Heart left ventricle (tissue), 16 donors: Measurements from ENCODE around the gene NFIB. TPM values are rescaled to one million over a fixed set of nuclear protein-coding genes. Genes with fewer than 3 reads are reported as not detected.
A peak's percentile ranks its signal among the peaks of the same experiment; 100 is the strongest.

Experiments used
- ATAC-seq, 4 donors: fragments of 200-7000 bp; cut with Tn5 transposase; one replicate each; pipeline ENCODE4 v1.9.1; 2020 to 2022; ENCODE audit warnings: moderate library complexity in 4 of 4, mild to moderate bottlenecking in 3 of 4, moderate number of reproducible peaks in 1 of 4
- DNase-seq, 5 donors: peaks; one replicate each; pipeline ENCODE4 v3.0.0-alpha.2; 2020
- H3K27ac ChIP-seq, 12 donors: fragments of 200-600 bp; sonication (generic) in 4 of 12; one replicate each; pipeline versions ENCODE4 v1.5.0 to v1.8.0; 2016 to 2022; ENCODE audit warnings: mild to moderate bottlenecking in 2 of 12
- H3K27me3 ChIP-seq, 9 donors: fragments of 200-600 bp; sonication (generic) in 2 of 9; one replicate each; pipeline versions ENCODE4 v1.5.1 to v1.8.0; 2016 to 2022; ENCODE audit warnings: mild to moderate bottlenecking in 3 of 9
- H3K36me3 ChIP-seq, 9 donors: fragments of 200-600 bp; sonication (generic) in 2 of 9; one replicate each; pipeline versions ENCODE4 v1.5.0 to v1.8.0; 2018 to 2022; ENCODE audit warnings: mild to moderate bottlenecking in 2 of 9
- H3K4me1 ChIP-seq, 12 donors: fragments of 200-600 bp; sonication (generic) in 4 of 12; one replicate each; pipeline versions ENCODE4 v1.5.0 to v1.8.0; 2016 to 2022; ENCODE audit warnings: mild to moderate bottlenecking in 3 of 12
- H3K4me3 ChIP-seq, 12 donors: fragments of 200-600 bp; sonication (generic) in 4 of 12; one replicate each; pipeline versions ENCODE4 v1.5.0 to v1.8.0; 2017 to 2022; ENCODE audit warnings: mild to moderate bottlenecking in 9 of 12, moderate library complexity in 4 of 12
- H3K9me3 ChIP-seq, 12 donors: fragments of 200-600 bp; sonication (generic) in 4 of 12; one replicate each; pipeline versions ENCODE4 v1.5.0 to v1.8.0; 2016 to 2022; ENCODE audit warnings: mild to moderate bottlenecking in 1 of 12
- POLR2A ChIP-seq, 2 donors: fragments of 450-650 bp; IDR thresholded peaks; one replicate each; pipeline ENCODE4 v1.6.1; 2017; ENCODE audit warnings: antibody characterized with exemption in 2 of 2, mild to moderate bottlenecking in 2 of 2, moderate library complexity in 2 of 2
- WGBS, 4 donors: extraction: QIAGEN DNeasy Blood & Tissue Kit in 2 of 4; methylation state at CpG; one replicate each; pipeline versions ENCODE4 v1.1.5 to v1.1.7; 2013 to 2018; 5-methylcytosine and 5-hydroxymethylcytosine counted together
- intact Hi-C, 10 donors: fragments of 100-400 bp; cut with DNase I; formaldehyde crosslinking; loops; one replicate each; pipeline versions ENCODE4 v1.11.1 to v1.14.2; 2022
- polyA plus RNA-seq, 2 donors: library from polyadenylated mRNA; stranded (reverse); fragments of 200-250 nt; gene quantifications; one replicate each; pipeline ENCODE4 v1.2.3, GENCODE V29; 2013
- total RNA-seq, 9 donors: library from RNA; depleted of rRNA in 2 of 9; stranded (reverse); fragments of >200 nt in 2 of 9; fragmentation: NEBNext Ultra II Directional in 3 of 9; extraction: Animal tissue kit (Norgen Biotek cat#: 25700) in 3 of 9; gene quantifications; one replicate each; pipeline versions ENCODE4 v1.1.0 to v1.2.4, GENCODE V29; 2016 to 2023
- TF ChIP-seq, protein P1 (sequence below), 12 donors: fragments of 200-600 bp; sonication (generic) in 4 of 12; IDR thresholded peaks; one replicate each; pipeline versions ENCODE4 v1.5.0 to v1.8.0; 2018 to 2022; ENCODE audit warnings: antibody characterized with exemption in 12 of 12, mild to moderate bottlenecking in 5 of 12
- donor health status: ischemic (EF 13 %, LVEDD 7.1; RV severe dilation, severe dysfunction).
- donor health status: healthy with polysubstance abuse.
- donor health status: DM: no; HTN: yes; CAD: no.
- donor health status: DM: no; HTN: no; CAD: no.
- donor health status: ischemic (EF 25% LVEDD 6.9; RV normal size, moderate dysfunction).
- donor health status: ischemic (EF 25% LVEDD 5.7; RV mildly dilated, moderate dysfunction).
- donor health status: healthy.
- donor health status: DM: yes; HTN: yes; CAD: no.
- donor health status: ischemic (EF 35%, LVEDD 5.7; RV mildly dilated, moderate dysfunction).
- donor health status: nonischemic (EF 11% LVEDD 7.7; RV severe dilation, severe dysfunction).
- donor health status: DM: yes; HTN: yes; CAD: no.
- donor health status: PGD.
- donor health status: ischemic (EF 29% LVEDD 5.4; RV normal size, mild dysfunction).
- donor health status: nonischemic (EF 23%, LVEDD 6.1; RV moderate dilation, normal function).

NFIB gene
- total and polyA plus RNA-seq, 11 donors: 24.5 to 148 (median 98.2) TPM

DNA sequence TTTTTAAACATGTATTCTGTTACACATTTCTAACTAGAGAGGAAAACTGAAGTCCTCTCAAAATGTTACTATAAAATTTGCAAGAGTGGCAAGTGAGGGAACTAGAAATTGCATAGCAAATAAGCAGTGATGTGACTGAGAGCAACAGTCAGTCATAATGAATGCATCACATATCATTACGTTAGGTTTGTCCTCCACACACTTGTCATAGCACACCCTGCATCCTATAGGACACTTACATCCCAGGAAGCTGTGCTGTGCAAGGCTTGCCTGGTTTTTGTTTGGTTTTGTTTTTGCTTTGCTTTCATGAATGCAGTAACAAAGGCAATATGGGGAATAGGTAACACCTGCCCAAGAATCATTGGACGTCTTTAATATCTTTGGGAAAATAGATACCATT, 10.8 kb downstream of the NFIB start:
- Histone ChIP-seq H3K9me3 (no peaks in the 10 kb centered on the region), H3K4me1 (peaks cover 4 to 100% (median 80%) of the 10 kb centered on the region in 12 donors), H3K36me3 (peaks cover 0 to 37% (median 4%) of the 10 kb centered on the region in 9 donors), H3K27me3 (no peaks in the 10 kb centered on the region), H3K4me3 (no peak overlapping the region), H3K27ac (peak overlapping the region in 5 of 12 donors; percentile 33 to 58 (median 48))
- ATAC-seq (no peak), DNase-seq (no peak)
- WGBS, 4 donors: 43 to 48% (median 48%) methylated on average over 2 of the region's 2 CpGs
- intact Hi-C loops: loop anchor here in 4 of 10 donors (5.0 to 10.0 kb wide), 3 partner anchors 48 to 208 kb away; no protein-coding TSS in a partner anchor
- TF ChIP-seq, protein P1, sequence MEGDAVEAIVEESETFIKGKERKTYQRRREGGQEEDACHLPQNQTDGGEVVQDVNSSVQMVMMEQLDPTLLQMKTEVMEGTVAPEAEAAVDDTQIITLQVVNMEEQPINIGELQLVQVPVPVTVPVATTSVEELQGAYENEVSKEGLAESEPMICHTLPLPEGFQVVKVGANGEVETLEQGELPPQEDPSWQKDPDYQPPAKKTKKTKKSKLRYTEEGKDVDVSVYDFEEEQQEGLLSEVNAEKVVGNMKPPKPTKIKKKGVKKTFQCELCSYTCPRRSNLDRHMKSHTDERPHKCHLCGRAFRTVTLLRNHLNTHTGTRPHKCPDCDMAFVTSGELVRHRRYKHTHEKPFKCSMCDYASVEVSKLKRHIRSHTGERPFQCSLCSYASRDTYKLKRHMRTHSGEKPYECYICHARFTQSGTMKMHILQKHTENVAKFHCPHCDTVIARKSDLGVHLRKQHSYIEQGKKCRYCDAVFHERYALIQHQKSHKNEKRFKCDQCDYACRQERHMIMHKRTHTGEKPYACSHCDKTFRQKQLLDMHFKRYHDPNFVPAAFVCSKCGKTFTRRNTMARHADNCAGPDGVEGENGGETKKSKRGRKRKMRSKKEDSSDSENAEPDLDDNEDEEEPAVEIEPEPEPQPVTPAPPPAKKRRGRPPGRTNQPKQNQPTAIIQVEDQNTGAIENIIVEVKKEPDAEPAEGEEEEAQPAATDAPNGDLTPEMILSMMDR (IDR thresholded peaks at IDR 0.05): no peak
- no peak for TF ChIP-seq POLR2A (IDR thresholded peaks at IDR 0.05)

DNA sequence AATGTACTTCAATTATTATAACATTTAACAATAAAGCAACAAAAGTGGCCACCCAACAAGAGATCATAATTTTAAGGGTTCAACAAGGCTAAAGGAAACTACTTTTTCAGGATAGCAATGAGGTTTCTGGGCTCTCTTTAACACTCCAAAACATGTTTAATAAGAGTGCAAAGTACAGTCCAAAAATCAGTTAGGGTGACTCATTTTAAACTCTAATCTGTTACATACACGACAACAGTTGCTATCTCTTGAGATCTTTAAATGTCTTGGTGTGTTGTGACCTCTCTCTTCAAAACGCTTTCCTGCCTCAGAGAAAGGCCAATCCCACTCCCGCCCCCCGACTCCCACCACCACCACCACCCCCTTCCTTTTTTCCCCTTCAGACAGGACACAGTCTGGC, 11.5 kb downstream of the NFIB start:
- Histone ChIP-seq H3K9me3 (no peaks in the 10 kb centered on the region), H3K27ac (peak overlapping the region in 8 of 12 donors; percentile 8 to 58 (median 46)), H3K36me3 (peaks cover 0 to 37% (median 4%) of the 10 kb centered on the region in 9 donors), H3K4me3 (no peak overlapping the region), H3K4me1 (peaks cover 4 to 100% (median 82%) of the 10 kb centered on the region in 12 donors), H3K27me3 (no peaks in the 10 kb centered on the region)
- intact Hi-C loops: loop anchor here in 4 of 10 donors (5.0 to 10.0 kb wide), 3 partner anchors 48 to 208 kb away; no protein-coding TSS in a partner anchor
- TF ChIP-seq, protein P1 (IDR thresholded peaks at IDR 0.05): no peak
- no peak for TF ChIP-seq POLR2A (IDR thresholded peaks at IDR 0.05)
- DNase-seq (no peak), ATAC-seq (peak in 1 of 4 donors; percentile 10)
- 10 to 29% (median 14%) methylated on average over 4 of the region's 4 CpGs for WGBS, 4 donors

DNA sequence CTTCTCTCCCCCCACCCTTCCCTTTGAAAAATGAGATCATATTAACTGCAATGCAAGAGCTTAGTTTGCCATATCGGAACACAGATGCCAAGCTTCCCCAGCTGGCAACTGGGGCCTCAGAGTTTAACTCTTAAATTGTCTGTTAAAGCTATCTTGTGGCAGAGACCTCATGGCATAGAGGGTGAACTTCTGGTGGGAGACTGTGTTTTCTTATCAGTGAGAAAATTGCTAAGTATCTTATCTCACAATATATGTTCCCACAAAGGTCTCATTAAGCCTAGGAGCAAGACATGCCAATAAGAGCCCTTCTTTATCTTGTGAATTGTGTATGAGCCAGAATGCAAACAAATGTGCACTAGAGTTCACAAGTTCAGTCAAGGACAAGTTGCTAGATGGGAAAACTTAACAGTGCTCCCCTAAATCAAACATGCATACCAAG, 12.3 kb downstream of the NFIB start:
- TF ChIP-seq POLR2A (IDR thresholded peaks at IDR 0.05): no peak
- TF ChIP-seq, protein P1 (IDR thresholded peaks at IDR 0.05): no peak
- DNase-seq: no peak
- H3K9me3 ChIP-seq: no peaks in the 10 kb centered on the region
- intact Hi-C loops: loop anchor here in 4 of 10 donors (5.0 to 10.0 kb wide), 3 partner anchors 47 to 207 kb away; no protein-coding TSS in a partner anchor
- peaks cover 0 to 31% (median 4%) of the 10 kb centered on the region in 9 donors for H3K36me3 ChIP-seq
- no peaks in the 10 kb centered on the region for H3K27me3 ChIP-seq
- peaks cover 7 to 100% (median 80%) of the 10 kb centered on the region in 12 donors for H3K4me1 ChIP-seq
- H3K4me3 ChIP-seq: peak overlapping the region in 1 of 12 donors; percentile 6
- peak in 3 of 4 donors; percentile 6 to 38 (median 27) for ATAC-seq
- 15 to 39% (median 31%) methylated on average over 1 of the region's 1 CpG for WGBS, 4 donors
- peak overlapping the region in 10 of 12 donors; percentile 3 to 58 (median 38) for H3K27ac ChIP-seq

DNA sequence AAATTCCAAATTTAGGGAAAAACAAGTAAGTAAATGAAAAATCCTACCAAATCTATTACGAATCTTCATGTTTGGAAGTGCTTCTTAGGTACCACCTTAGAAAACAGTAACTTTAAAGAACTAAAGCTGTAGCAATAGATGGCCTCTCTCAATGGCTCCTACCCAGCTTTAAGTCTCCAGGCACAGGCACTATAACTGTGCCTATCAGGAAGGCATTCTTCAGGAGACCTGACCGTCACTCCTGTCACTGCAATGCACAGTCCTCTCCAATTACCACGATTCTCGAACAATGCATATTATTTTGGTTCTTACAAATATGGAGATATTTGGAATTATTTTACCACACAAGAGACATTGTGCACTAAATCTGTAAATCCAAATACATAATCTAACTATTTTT, 12.9 kb downstream of the NFIB start:
- Histone ChIP-seq H3K4me3 (peak overlapping the region in 1 of 12 donors; percentile 25), H3K9me3 (no peaks in the 10 kb centered on the region), H3K4me1 (peaks cover 7 to 99% (median 80%) of the 10 kb centered on the region in 12 donors), H3K27me3 (no peaks in the 10 kb centered on the region), H3K27ac (peak overlapping the region in 11 of 12 donors; percentile 1 to 58 (median 45)), H3K36me3 (peaks cover 0 to 25% (median 4%) of the 10 kb centered on the region in 9 donors)
- peak in 2 of 4 donors; percentile 46 to 55 for ATAC-seq
- intact Hi-C loops: loop anchor here in 4 of 10 donors (5.0 to 10.0 kb wide), 3 partner anchors 46 to 206 kb away; no protein-coding TSS in a partner anchor
- TF ChIP-seq, protein P1 (IDR thresholded peaks at IDR 0.05): no peak
- no peak for TF ChIP-seq POLR2A (IDR thresholded peaks at IDR 0.05)
- 48 to 60% (median 53%) methylated on average over 4 of the region's 4 CpGs for WGBS, 4 donors
- DNase-seq: no peak
